GM19239 (cell line): ENCODE measurements around the gene PARVB.

ENCODE experiments used
- DNase-seq: peaks from one replicate; pipeline ENCODE4 v3.0.0; 2011; ENCODE audit warnings: low spot score; ENCODE audit not compliant: insufficient read length
- FAIRE-seq: peaks from 2 replicates; lab custom pipeline; 2011; peaks lifted over from hg19 to GRCh38; lab: Jason Lieb, UNC

The PARVB gene

GRCh38 chr22:44080936-44081861, 57.1 kb downstream of the PARVB start:
- FAIRE-seq: peak; percentile 79
- DNase-seq: peak; percentile 81

GRCh38 chr22:44082801-44083200, 58.7 kb downstream of the PARVB start:
- DNase-seq (no peak), FAIRE-seq (no peak)

GRCh38 chr22:44084044-44084772, 60.1 kb downstream of the PARVB start:
- DNase-seq (no peak), FAIRE-seq (no peak)

GRCh38 chr22:44085743-44086270, 61.7 kb downstream of the PARVB start:
- FAIRE-seq (peak; percentile 61), DNase-seq (peak; percentile 48)

GRCh38 chr22:44086271-44087088, 62.4 kb downstream of the PARVB start:
- FAIRE-seq: no peak
- no peak for DNase-seq

- DNase-seq (no peak), FAIRE-seq (no peak)
These were observed 63.0 kb downstream of the PARVB start for GRCh38 chr22:44087089-44087430.

GRCh38 chr22:44088976-44089570, 65.0 kb downstream of the PARVB start:
- FAIRE-seq (no peak), DNase-seq (no peak)

- no peak for FAIRE-seq
These were observed 65.8 kb downstream of the PARVB start for GRCh38 chr22:44089717-44090570.

GRCh38 chr22:44090571-44090905, 66.4 kb downstream of the PARVB start:
- FAIRE-seq (no peak), DNase-seq (no peak)

More at GRCh38 chr22:44089717-44090570, 65.8 kb downstream of the PARVB start:
- no peak for DNase-seq

GRCh38 chr22:44091021-44091721, 67.1 kb downstream of the PARVB start:
- DNase-seq: no peak
- FAIRE-seq: no peak

GRCh38 chr22:44091751-44092150, 67.6 kb downstream of the PARVB start:
- DNase-seq (no peak), FAIRE-seq (no peak)

- DNase-seq (no peak), FAIRE-seq (no peak)
These were observed 68.6 kb downstream of the PARVB start for GRCh38 chr22:44092636-44093220.

- DNase-seq: no peak
- FAIRE-seq: no peak
These were observed 69.7 kb downstream of the PARVB start for GRCh38 chr22:44093791-44094190.

- no peak for FAIRE-seq
- DNase-seq: no peak
These were observed 70.7 kb downstream of the PARVB start for GRCh38 chr22:44094751-44095302.

- FAIRE-seq (no peak), DNase-seq (no peak)
These were observed 72.6 kb downstream of the PARVB start for GRCh38 chr22:44096736-44097135.

GRCh38 chr22:44097263-44098020, 73.3 kb downstream of the PARVB start:
- FAIRE-seq (no peak), DNase-seq (no peak)
